MCF 10A (cell line): ENCODE results near the gene ICAM5. TPM values are rescaled to one million over a fixed set of nuclear protein-coding genes. Genes with fewer than 3 reads are reported as not detected.

Experiments used
- BruUV-seq: library from RNA; stranded (reverse); fragments of 400-500 nt; replicated peaks from 2 replicates; lab custom pipeline; 2021; lab: Mats Ljungman, UMichigan
- CTCF ChIA-PET: fragments of 300-600 bp; sonication (Branson Sonifier 250); formaldehyde crosslinking; extraction: SDS; loops from one replicate; lab custom pipeline; 2021; ENCODE audit warnings: antibody characterized with exemption, inconsistent platforms; lab: Yijun Ruan, JAX
- POLR2A ChIA-PET: fragments of 300-600, 350-650 bp; sonication (Branson Sonifier 250); formaldehyde crosslinking; extraction: SDS; loops from one replicate; lab custom pipeline; 2020; ENCODE audit warnings: antibody characterized with exemption, inconsistent platforms; lab: Yijun Ruan, JAX
- DNase-seq: peaks from one replicate; pipeline ENCODE4 v3.0.0-alpha.2; 2018; ENCODE audit not compliant: unreplicated experiment
- H3K27ac Mint-ChIP-seq: one replicate; pipeline ENCODE4 v1.8.0; 2022; ENCODE audit warnings: mild to moderate bottlenecking, low read depth, mixed read lengths; ENCODE audit not compliant: unreplicated experiment
- H3K27me3 Mint-ChIP-seq: one replicate; pipeline ENCODE4 v1.8.0; 2022; ENCODE audit warnings: mixed read lengths; ENCODE audit not compliant: insufficient read depth, unreplicated experiment
- H3K36me3 Mint-ChIP-seq: one replicate; pipeline ENCODE4 v1.8.0; 2022; ENCODE audit warnings: mild to moderate bottlenecking, moderate library complexity, mixed read lengths; ENCODE audit not compliant: insufficient read depth, unreplicated experiment
- H3K4me1 Mint-ChIP-seq: one replicate; pipeline ENCODE4 v1.8.0; 2022; ENCODE audit warnings: mixed read lengths; ENCODE audit not compliant: insufficient read depth, unreplicated experiment
- H3K4me3 Mint-ChIP-seq: one replicate; pipeline ENCODE4 v1.8.0; 2022; ENCODE audit warnings: mild to moderate bottlenecking, moderate library complexity, mixed read lengths; ENCODE audit not compliant: unreplicated experiment
- H3K9me3 Mint-ChIP-seq: one replicate; pipeline ENCODE4 v1.8.0; 2022; ENCODE audit warnings: mixed read lengths; ENCODE audit not compliant: unreplicated experiment
- intact Hi-C: fragments of 100-400 bp; cut with micrococcal nuclease; formaldehyde crosslinking; loops from 2 replicates; pipeline ENCODE4 v1.14.1; 2022
- total RNA-seq: library from RNA; stranded (reverse); gene quantifications from 2 replicates; pipeline ENCODE4 v1.2.3, GENCODE V29; 2022
- TF ChIP-seq, protein P1 (sequence below): fragments of 200-600 bp; IDR thresholded peaks from one replicate; pipeline ENCODE4 v1.8.0; 2022; ENCODE audit warnings: antibody characterized with exemption, mild to moderate bottlenecking; ENCODE audit not compliant: unreplicated experiment

Gene ICAM5
- total RNA-seq, 1 experiment from 2014 or later = 7.7 TPM

DNA sequence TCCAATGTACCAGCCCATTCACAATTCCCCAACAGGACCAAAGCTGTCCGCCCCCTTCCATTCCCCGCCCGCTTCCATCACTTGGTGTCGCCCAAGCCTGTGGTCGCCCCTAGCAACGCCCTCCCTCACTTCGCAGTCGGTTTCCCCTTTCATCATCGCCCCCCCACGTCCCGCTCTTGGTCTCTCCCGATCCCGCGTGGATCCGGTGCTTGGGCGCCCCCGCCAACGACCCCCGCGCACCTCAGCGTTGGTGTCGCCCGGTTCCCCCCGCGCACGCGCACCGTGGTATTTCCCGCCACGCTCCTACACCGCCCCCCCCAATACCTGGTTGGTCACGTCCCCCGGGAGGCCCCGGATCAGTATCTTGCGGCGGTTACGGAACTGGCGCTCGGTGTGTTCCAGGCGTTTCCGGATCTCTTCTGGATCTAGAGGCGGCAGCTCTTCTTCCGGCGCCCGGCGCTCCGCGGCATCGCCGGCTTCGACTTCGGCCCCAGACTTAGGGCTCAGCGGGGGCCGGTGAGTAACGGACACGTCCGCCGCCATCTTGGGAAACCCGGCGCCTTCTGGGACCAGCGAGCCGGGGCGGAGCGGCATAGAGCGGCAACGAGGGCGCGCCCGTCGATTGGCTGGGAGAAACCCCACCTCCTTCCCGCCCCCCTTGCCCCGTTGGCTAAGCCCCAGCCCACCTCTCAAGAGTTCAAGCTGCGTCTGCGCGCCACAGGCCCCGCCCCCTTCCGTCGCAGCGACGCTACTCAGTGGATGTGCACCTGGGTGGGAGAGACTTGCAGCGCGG is 43.4 kb downstream of the ICAM5 start, which contains the start of gene RAVER1:
Gene RAVER1 (minus strand): TSS at position 565 of the 793 bp plus-strand sequence. CDS start 22 bp downstream, at position 543.
- TSS peak; percentile 48 for BruUV-seq
- CTCF ChIA-PET = interaction anchor here (0.6 to 2.1 kb wide), 4 partner anchors 13 to 143 kb away, joined by 3 to 14 read pairs (median 6); no protein-coding TSS in a partner anchor
- Mint-ChIP-seq H3K4me3 (peak within 1 kb of the TSS; percentile 95), H3K4me1 (no peaks in the 10 kb centered on the region), H3K36me3 (peaks cover 22% of the 10 kb centered on the region), H3K27me3 (no peaks in the 10 kb centered on the region), H3K27ac (peak within 1 kb of the TSS; percentile 89), H3K9me3 (no peaks in the 10 kb centered on the region)
- peak; percentile 98 for DNase-seq
- POLR2A ChIA-PET = interaction anchor here (0.7 to 3.5 kb wide), 21 partner anchors 8 to 520 kb away, joined by 3 to 51 read pairs (median 5); partner anchors contain the start of genes CDC37, FDX2, ICAM4 and ICAM5
- intact Hi-C loops = loop anchor here (2.0 to 5.0 kb wide), 2 partner anchors 44 to 49 kb away; partner anchors contain the start of genes ICAM5 and TYK2
- TF ChIP-seq, protein P1, sequence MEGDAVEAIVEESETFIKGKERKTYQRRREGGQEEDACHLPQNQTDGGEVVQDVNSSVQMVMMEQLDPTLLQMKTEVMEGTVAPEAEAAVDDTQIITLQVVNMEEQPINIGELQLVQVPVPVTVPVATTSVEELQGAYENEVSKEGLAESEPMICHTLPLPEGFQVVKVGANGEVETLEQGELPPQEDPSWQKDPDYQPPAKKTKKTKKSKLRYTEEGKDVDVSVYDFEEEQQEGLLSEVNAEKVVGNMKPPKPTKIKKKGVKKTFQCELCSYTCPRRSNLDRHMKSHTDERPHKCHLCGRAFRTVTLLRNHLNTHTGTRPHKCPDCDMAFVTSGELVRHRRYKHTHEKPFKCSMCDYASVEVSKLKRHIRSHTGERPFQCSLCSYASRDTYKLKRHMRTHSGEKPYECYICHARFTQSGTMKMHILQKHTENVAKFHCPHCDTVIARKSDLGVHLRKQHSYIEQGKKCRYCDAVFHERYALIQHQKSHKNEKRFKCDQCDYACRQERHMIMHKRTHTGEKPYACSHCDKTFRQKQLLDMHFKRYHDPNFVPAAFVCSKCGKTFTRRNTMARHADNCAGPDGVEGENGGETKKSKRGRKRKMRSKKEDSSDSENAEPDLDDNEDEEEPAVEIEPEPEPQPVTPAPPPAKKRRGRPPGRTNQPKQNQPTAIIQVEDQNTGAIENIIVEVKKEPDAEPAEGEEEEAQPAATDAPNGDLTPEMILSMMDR = no peak

DNA sequence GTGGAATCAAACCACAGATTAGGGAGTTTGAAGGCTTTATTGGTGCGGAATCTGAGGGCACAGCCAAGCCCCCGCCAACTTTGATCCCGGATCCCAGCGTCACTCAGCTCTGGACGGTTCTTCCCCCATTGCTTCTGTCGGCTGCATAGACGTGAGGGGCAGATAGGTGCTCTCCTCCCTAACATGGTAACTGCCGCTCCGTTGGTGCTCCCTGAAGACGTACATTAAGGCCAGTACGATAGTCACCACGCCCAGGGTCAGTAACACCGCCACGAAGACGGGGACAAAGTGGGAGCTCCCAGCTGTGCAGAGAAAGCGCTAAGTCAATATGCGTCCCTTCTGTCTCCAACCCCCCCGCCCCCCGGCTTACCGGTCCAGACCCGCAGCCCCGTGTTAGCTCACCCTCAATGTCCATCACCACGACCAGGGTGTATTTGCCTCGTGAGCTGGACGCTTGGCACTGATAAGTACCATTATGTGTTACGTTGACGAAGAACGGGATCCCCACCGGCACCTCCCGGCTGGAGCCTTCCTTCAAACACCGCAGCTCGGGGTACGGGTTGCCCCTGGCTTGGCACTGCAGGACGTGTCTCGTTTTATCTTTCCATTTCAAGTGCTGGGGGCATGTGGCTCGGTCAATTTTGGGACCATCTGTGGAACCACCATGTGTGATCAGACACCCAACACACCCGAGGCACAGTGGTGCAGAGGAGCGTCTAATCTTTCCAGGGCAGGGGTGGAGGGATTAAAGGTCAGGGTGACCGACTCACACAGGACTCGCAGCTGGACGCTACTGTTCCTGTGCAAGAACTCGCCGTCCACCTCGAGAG is 44.2 kb downstream of the ICAM5 start:
- peak overlapping the region; percentile 89 for H3K27ac Mint-ChIP-seq
- no peaks in the 10 kb centered on the region for H3K9me3 Mint-ChIP-seq
- peaks cover 18% of the 10 kb centered on the region for H3K36me3 Mint-ChIP-seq
- CTCF ChIA-PET = interaction anchor here (0.6 to 2.1 kb wide), 12 partner anchors 12 to 142 kb away, joined by 3 to 14 read pairs (median 4); no protein-coding TSS in a partner anchor
- DNase-seq = peak; percentile 26
- no peaks in the 10 kb centered on the region for H3K4me1 Mint-ChIP-seq
- TF ChIP-seq, protein P1 = no peak
- BruUV-seq = TSS peak; percentile 53
- H3K4me3 Mint-ChIP-seq = peak overlapping the region; percentile 95
- intact Hi-C loops = loop anchor here (2.0 to 5.0 kb wide), 2 partner anchors 45 to 48 kb away; partner anchors contain the start of genes ICAM5 and TYK2
- no peaks in the 10 kb centered on the region for H3K27me3 Mint-ChIP-seq
- POLR2A ChIA-PET = interaction anchor here (0.5 to 3.5 kb wide), 30 partner anchors 9 to 1225 kb away, joined by 3 to 51 read pairs (median 4); partner anchors contain the start of genes CDC37, ELOF1, FDX2 and ICAM4

DNA sequence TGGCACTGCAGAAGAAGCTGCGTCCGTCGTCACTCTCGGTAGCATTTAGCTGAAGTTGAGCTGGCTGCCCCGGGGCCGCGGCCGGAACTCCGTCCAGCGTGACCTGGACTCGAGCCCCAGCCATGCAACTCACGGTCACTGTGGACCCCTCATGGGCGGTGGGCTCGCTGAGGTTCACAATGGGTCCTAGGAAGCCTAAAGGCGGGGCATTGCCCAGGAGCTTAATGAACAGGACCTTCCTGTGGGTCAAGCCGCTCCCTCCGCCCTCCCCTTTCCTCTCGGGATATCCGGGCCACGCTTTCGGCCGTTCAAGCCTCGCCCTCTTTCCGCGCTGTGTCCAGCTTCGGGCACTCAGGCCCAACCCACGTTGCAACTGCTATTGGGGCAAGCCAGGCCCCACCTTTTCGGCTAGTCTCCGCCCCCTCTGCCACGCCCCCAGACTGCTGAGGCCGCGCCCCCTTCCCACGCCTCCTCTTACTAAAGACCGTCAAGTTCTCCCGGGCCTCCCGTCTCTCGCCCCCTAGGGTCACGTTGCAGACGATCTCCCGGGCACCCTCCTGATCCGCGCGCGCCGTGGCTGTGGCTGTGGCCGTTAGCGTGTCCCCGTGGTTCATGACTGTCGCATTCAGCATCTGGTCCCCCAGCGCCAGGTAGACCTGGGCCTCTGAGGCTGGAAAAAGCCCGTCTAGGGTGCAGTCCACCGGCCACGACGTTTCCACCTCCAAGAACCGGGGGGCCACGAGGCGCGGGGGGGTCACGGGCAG is 45.0 kb downstream of the ICAM5 start:
- peak; percentile 98 for DNase-seq
- ChIA-PET CTCF (interaction anchor here (0.7 to 2.1 kb wide), 11 partner anchors 24 to 80 kb away, joined by 3 to 14 read pairs (median 4); no protein-coding TSS in a partner anchor), POLR2A (interaction anchor here (0.6 to 3.5 kb wide), 20 partner anchors 9 to 1224 kb away, joined by 3 to 51 read pairs (median 5); partner anchors contain the start of genes CDC37, ELOF1, FDX2 and ICAM4)
- Mint-ChIP-seq H3K4me1 (no peaks in the 10 kb centered on the region), H3K9me3 (no peaks in the 10 kb centered on the region), H3K36me3 (peaks cover 10% of the 10 kb centered on the region), H3K27ac (no peak overlapping the region), H3K27me3 (no peaks in the 10 kb centered on the region), H3K4me3 (peak overlapping the region; percentile 95)
- intact Hi-C loops = loop anchor here (5.0 kb wide), 1 partner anchor 48 kb away; the partner anchor contains the start of gene TYK2
- BruUV-seq = no TSS peak
- TF ChIP-seq, protein P1 = peak; percentile 7
